PC-3 (cell line): ENCODE data around the gene TMEM14C.

Experiments used
- EZH2 ChIP-seq: fragments of 300-600 bp; sonication (generic); IDR thresholded peaks from one replicate; pipeline ENCODE4 v1.6.1; 2017; ENCODE audit warnings: antibody characterized with exemption, mild to moderate bottlenecking, low read length; ENCODE audit not compliant: unreplicated experiment
- EZH2phosphoT487 ChIP-seq: fragments of 300-600 bp; sonication (generic); IDR thresholded peaks from 2 replicates; pipeline ENCODE4 v1.6.1; 2018; ENCODE audit warnings: mild to moderate bottlenecking, antibody characterized with exemption, low read length, borderline replicate concordance
- TF ChIP-seq, protein P1 (sequence below): fragments of 300-600 bp; sonication (generic); conservative IDR thresholded peaks from 2 replicates; pipeline ENCODE4 v1.5.1; 2017; ENCODE audit warnings: antibody characterized with exemption, low read depth, mild to moderate bottlenecking, low read length

DNA sequence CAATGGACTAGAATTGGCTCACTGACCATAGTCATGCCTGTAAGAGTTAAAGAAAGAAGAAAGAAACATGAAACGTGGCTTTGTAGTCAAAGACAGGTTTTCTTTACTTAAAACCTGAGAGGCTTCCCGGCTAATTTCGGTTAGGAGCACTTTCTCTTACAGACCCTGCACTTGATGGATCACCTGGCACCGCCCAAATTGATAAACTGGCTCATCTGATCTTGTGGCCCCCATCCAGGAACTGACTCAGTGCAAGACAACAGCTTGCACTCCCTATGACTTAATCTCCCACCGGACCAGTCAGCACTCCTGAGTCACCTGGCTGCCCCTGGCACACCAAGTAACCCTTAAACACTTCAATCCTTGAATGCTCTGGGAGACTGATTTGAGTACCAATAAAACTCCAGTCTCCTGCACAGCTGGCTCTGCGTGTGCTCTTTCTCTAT lies 37.0 kb downstream of the TMEM14C start:
- TF ChIP-seq, protein P1, sequence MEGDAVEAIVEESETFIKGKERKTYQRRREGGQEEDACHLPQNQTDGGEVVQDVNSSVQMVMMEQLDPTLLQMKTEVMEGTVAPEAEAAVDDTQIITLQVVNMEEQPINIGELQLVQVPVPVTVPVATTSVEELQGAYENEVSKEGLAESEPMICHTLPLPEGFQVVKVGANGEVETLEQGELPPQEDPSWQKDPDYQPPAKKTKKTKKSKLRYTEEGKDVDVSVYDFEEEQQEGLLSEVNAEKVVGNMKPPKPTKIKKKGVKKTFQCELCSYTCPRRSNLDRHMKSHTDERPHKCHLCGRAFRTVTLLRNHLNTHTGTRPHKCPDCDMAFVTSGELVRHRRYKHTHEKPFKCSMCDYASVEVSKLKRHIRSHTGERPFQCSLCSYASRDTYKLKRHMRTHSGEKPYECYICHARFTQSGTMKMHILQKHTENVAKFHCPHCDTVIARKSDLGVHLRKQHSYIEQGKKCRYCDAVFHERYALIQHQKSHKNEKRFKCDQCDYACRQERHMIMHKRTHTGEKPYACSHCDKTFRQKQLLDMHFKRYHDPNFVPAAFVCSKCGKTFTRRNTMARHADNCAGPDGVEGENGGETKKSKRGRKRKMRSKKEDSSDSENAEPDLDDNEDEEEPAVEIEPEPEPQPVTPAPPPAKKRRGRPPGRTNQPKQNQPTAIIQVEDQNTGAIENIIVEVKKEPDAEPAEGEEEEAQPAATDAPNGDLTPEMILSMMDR: no peak
- TF ChIP-seq EZH2 (no peak), EZH2phosphoT487 (no peak)
